GM03348 (cell line): ENCODE measurements around the gene NT5M.

Experiments used
- DNase-seq: peaks from one replicate; pipeline ENCODE4 v3.0.0; 2012; ENCODE audit warnings: low spot score

Gene NT5M

DNA sequence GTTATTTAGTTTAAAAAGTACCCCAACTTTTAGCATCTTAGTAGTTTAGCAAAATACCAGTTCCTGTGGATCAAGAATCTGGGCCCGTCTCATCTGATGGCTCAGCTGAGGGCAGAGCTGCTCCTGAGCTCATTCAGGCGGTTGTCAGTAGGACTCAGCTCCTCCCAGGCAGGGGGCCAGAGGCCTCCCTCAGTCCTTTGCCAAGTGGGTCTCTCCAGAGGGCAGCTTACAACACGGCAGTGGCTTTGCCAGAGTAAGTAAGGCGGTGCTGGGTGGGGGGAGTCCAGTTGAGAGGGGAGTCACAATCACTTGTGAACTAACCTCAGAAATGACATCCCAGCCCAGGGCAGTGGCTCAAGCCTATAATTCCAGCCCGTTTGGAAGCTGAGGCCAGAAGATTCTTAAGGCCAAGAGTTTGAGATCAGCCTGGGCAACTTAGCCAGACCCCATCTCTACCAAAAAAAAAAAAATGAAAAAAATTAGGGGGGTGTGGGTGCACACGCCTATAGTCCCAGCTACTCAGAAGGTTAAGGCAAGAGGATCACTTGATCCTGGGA, 92.2 kb downstream of the NT5M start:
- no peak for DNase-seq

DNA sequence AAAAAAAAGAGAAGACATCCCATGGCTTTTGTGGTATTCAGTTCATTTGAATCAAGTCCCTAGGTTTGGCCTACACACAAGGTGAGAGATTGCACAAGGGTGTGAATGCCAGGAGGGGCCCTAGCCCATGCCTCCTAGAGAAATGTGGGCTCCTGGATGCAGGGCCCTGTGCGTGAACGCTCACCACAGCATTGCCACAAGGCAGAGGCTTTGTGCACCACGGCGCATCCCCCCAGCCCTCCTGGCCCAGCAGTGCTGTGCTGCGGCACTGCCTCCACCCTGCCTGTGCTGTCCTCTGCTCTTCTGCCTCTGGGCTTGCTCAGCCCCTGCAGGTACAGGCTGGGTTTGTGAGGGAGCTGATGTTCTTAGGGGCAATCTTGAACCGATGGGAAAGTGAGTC, 92.7 kb downstream of the NT5M start:
- no peak for DNase-seq
